ENCODE data around the gene SLC33A1.
A peak's percentile ranks its signal among the peaks of the same experiment; 100 is the strongest.
"Not testable (repeated sequence)": the region's sequence is repeated elsewhere in the genome, so short reads cannot be mapped to it uniquely, and the experiment has no call there.

Gene SLC33A1

DNA sequence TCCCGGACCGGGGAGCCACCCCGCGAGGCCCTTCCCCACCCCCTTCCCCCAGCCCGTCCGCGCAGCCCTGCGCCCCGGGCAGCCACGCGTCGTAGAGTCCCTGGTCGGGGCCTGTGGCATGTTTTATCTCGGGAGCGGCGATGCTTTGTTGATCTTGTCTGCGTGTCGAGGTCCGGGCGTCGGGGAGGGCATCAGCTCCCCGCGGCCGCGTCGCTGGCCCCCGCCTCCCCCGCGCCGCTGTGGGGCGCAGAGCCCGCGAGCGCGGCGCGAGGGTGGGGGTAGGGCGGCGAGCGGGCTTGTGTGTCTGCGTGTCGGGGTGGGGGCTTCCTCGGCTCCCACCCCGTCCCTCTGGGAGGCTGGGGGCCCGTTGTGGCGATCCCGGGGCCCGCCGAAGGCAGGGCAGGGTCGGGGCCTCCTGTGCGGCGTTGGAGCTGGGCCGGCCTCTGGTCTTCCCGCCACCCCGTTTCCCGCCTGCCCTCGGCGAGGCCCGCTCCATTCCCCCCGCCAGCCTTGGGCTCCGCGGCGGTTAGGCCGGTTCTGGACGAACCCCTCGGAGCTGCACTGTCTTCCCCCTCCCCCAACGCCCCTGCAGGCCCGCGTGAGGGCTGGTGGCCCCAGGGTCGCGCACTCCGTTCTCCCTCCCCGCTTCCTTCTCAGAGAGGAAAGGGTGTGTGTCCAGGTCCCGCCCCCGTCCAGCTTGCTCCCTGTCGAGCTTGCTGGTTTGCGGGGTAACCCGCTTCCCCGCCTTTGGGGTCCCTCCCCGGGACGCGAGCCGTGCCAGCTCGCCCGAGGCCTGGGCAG is 16.9 kb upstream of the SLC33A1 start:
- TF ChIP-seq, protein P1, sequence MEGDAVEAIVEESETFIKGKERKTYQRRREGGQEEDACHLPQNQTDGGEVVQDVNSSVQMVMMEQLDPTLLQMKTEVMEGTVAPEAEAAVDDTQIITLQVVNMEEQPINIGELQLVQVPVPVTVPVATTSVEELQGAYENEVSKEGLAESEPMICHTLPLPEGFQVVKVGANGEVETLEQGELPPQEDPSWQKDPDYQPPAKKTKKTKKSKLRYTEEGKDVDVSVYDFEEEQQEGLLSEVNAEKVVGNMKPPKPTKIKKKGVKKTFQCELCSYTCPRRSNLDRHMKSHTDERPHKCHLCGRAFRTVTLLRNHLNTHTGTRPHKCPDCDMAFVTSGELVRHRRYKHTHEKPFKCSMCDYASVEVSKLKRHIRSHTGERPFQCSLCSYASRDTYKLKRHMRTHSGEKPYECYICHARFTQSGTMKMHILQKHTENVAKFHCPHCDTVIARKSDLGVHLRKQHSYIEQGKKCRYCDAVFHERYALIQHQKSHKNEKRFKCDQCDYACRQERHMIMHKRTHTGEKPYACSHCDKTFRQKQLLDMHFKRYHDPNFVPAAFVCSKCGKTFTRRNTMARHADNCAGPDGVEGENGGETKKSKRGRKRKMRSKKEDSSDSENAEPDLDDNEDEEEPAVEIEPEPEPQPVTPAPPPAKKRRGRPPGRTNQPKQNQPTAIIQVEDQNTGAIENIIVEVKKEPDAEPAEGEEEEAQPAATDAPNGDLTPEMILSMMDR (conservative IDR thresholded peaks at IDR 0.05), result no peak
- H3K27ac ChIP-seq, result peak overlapping the region; percentile 95

DNA sequence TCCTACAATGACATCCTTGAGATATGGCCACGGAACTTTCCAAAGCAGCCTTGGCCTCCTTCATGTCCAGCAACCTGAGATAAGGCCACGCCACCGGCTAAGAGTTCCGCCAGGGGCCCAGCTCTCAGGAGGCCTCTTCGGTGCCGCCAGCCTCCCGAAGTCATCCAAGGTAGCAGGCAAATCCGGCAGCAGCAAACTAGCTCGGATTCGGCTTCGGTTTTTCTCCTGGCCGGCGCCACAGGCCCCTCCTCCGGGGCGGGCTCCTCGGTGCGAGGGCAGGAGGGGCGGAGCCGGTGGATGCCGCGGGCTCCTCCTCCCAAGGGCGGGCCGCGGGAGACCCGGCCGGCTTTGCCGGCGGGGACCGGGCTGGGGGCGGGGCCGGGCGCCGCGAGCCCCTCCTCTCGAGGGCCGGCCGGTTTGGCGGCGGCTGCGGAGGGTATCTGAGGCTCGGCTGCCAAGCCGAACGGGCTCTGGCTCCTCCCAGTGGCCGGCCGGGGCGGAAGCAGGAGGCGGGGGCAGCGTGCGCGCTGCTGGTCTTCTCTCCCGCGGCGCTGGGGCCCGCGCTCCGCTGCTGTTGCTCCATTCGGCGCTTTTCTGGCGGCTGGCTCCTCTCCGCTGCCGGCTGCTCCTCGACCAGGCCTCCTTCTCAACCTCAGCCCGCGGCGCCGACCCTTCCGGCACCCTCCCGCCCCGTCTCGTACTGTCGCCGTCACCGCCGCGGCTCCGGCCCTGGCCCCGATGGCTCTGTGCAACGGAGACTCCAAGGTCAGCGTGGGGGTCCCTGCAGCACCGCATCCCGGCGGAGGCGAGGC is 16.1 kb upstream of the SLC33A1 start, which contains the start of gene GMPS:
Gene GMPS, plus strand, starts transcription at position 518 of the 812 bp plus-strand sequence. Its CDS starts 221 bp downstream, at position 739.
- peak within 1 kb of the TSS; percentile 95 for H3K27ac ChIP-seq
- TF ChIP-seq, protein P1 (conservative IDR thresholded peaks at IDR 0.05), result peak; percentile 62

DNA sequence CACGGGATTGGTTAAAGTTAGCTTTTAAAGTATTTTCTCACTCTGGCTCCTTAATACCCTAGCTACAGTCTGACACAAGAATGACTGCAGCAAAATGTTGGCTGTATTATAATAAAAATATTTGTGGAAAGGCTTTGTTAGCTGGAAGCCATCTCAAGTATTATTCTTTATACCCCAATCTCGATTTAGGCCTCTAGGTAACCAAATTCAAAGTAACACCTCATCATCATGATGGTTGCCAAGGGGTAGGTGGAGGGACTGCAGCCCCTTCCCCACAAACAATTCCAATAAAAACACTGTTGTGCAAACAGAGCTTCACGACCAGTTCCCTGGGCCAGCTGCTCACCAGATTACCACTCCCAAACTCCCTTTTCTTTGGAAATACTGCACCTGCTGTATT is 15.5 kb upstream of the SLC33A1 start:
- H3K27ac ChIP-seq, result peak overlapping the region; percentile 95
- TF ChIP-seq, protein P1 (conservative IDR thresholded peaks at IDR 0.05), result no peak

- TF ChIP-seq, protein P1 (conservative IDR thresholded peaks at IDR 0.05), result no peak
- no peak overlapping the region for H3K27ac ChIP-seq
Measured at GRCh38 chr3:155863072-155863784, 9.0 kb upstream of the SLC33A1 start.

DNA sequence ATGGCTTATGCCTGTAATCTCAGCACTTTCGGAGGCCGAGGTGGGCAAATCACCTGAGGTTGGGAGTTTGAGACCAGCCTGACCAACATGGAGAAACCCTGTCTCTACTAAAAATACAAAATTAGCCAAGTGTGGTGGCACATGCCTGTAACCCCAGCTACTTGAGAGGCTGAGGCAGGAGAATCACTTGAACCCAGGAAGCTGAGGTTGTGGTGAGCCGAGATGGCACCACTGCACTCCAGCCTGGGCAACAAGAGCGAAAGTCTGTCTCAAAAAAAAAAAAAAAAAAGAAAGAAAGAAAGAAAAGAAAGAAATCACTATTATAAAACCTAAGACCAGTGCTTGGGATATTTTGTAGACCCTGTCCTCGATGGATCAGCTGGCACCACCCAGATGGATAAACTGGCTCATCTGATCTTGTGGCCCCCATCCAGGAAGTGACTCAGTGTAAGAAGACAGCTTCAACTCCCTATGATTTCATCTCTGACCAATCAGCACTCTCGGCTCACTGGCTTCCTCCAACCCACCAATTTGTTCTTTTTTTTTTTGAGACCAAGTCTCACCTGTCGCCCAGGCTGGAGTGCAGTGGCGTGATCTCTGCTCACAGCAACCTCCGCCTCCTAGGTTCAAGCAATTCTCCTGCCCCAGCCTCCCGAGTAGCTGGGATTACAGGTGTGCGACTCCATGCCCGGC is 8.2 kb upstream of the SLC33A1 start:
- not testable (repeated sequence) for H3K27ac ChIP-seq

DNA sequence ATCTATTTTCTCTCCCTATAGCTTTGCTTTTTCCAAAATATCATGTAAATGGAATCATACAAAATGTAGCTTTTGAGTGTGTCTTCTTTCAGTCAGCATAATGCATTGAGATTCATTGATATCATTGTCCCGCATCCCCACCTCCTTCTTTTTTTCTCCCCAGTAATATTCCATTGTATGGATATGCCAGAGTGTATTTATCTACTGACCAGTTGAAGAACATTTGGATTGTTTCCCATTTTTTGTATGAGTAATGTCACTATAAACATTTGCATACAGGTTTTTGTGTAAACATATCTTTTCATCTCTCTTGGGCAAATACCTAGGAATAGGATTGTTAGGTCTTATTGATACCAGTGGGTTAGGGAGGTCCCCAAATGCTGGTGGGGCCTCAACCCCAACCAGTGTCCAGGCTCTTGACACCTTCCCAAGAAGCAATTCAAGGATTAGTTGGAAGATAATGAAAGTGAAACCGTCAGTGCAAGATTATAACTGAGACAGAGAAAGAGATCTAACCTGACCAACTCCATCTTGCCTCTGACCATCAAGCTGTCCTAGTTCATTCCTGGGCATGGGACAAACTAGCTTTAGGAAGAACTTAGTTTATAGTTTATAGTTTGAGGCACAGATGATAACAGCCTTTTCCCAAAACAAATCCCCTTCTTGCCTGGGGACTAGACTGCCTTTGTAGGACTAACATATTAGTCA is 7.4 kb upstream of the SLC33A1 start:
- TF ChIP-seq, protein P1 (conservative IDR thresholded peaks at IDR 0.05), result no peak
- no peak overlapping the region for H3K27ac ChIP-seq

- not testable (repeated sequence) for H3K27ac ChIP-seq
Measured at GRCh38 chr3:155860424-155860823, 6.2 kb upstream of the SLC33A1 start.
